SU-DHL-6 (cell line): ENCODE results near the gene CIBAR2.

Experiments used
- CTCF ChIP-seq: fragments of 200-600 bp; sonication (generic); IDR thresholded peaks from one replicate; pipeline ENCODE4 v1.5.1; 2017; ENCODE audit warnings: antibody characterized with exemption, mild to moderate bottlenecking, low read length, moderate library complexity; ENCODE audit not compliant: insufficient read depth, poor library complexity, severe bottlenecking
- EZH2phosphoT487 ChIP-seq: fragments of 200-600 bp; sonication (generic), shearing (Covaris generic); conservative IDR thresholded peaks from 2 replicates; pipeline ENCODE4 v1.6.1; 2018; ENCODE audit warnings: mild to moderate bottlenecking, antibody characterized with exemption, low read length, moderate library complexity, mixed read lengths

DNA sequence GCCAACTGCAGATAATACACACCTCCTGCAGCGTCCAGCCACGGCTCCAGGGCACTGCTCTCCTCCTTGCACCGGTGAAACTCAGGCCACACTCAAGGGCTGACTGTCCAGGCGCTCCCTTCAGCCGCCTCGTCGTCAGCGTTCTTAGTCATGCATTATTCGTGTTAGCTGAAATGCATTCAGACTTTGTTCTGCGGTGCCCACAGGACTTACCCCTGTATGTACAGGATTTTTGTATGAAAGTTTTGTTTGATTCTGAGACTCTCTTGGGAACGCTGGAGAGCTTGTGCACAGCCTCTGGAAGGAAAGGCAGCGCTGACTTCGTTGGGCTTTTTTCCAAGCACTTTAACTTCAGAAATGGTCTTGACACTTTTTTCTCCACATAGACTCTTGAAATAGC is 22.1 kb downstream of the CIBAR2 start:
- no peak for TF ChIP-seq CTCF
- no peak for TF ChIP-seq EZH2phosphoT487
